SK-N-SH (cell line): ENCODE results near the gene ZNF827. TPM values are rescaled to one million over a fixed set of nuclear protein-coding genes. Genes with fewer than 3 reads are reported as not detected.

Experiments used
- CTCF ChIA-PET: fragments of 300-600, 350-600 bp; formaldehyde crosslinking; extraction: SDS; loops from one replicate; lab custom pipeline; 2021; lab: Yijun Ruan, JAX
- POLR2A ChIA-PET: fragments of 350-600 bp; sonication (Branson Sonifier 250); formaldehyde crosslinking; extraction: SDS; loops from one replicate; lab custom pipeline; 2020; ENCODE audit warnings: antibody characterized with exemption, inconsistent platforms; lab: Yijun Ruan, JAX
- DNase-seq: peaks from one replicate; pipeline ENCODE4 v3.0.0; 2012
- H2AFZ ChIP-seq: fragments of 200-600 bp; sonication (generic); 2 replicates; pipeline ENCODE4 v1.8.1; 2016; ENCODE audit warnings: antibody characterized with exemption, mild to moderate bottlenecking, low read depth
- H3F3A ChIP-seq: fragments of 200-600 bp; sonication (generic); replicated peaks from 2 replicates; pipeline ENCODE3; 2016; ENCODE audit warnings: antibody characterized with exemption, mild to moderate bottlenecking; ENCODE audit not compliant: insufficient read depth
- H3K27ac ChIP-seq, 2 experiments: fragments of 200-500 bp in 1 of 2; fragments of 200-600 bp in 1 of 2; sonication (Bioruptor generic) in 1 of 2; sonication (generic), shearing (Covaris generic) in 1 of 2; 2 replicates each; pipeline versions ENCODE4 v1.5.1 to v1.6.1; 2014 to 2016; ENCODE audit warnings: low read depth in 2 of 2, inconsistent platforms in 1 of 2, low read length in 1 of 2, mild to moderate bottlenecking in 1 of 2, mixed read lengths in 1 of 2
- H3K27me3 ChIP-seq: fragments of 200-600 bp; sonication (generic), shearing (Covaris generic); 2 replicates; pipeline ENCODE4 v1.6.1; 2016; ENCODE audit warnings: mixed run types; ENCODE audit not compliant: insufficient read depth
- H3K36me3 ChIP-seq, 2 experiments: fragments of 200-500 bp in 1 of 2; fragments of 200-600 bp in 1 of 2; sonication (Bioruptor generic) in 1 of 2; sonication (generic) in 1 of 2; replicated peaks in 1 of 2; 2 replicates each; pipeline versions ENCODE3 to v1.5.1; 2014 to 2016; ENCODE audit warnings: low read length in 1 of 2, mild to moderate bottlenecking in 1 of 2; ENCODE audit not compliant: insufficient read depth in 2 of 2, control insufficient read depth in 1 of 2
- H3K4me1 ChIP-seq, 2 experiments: fragments of 200-500 bp in 1 of 2; fragments of 200-600 bp in 1 of 2; sonication (Bioruptor generic) in 1 of 2; sonication (generic), shearing (Covaris generic) in 1 of 2; 2 replicates each; pipeline versions ENCODE4 v1.5.1 to v1.6.1; 2014 to 2016; ENCODE audit warnings: low read depth in 1 of 2, low read length in 1 of 2, mixed run types in 1 of 2; ENCODE audit not compliant: insufficient read depth in 2 of 2, control insufficient read depth in 1 of 2
- H3K4me2 ChIP-seq: fragments of 200-600 bp; sonication (generic), shearing (Covaris generic); 2 replicates; pipeline ENCODE4 v1.6.1; 2017; ENCODE audit warnings: mixed run types
- H3K4me3 ChIP-seq, 2 experiments: fragments of 200-500 bp in 1 of 2; fragments of 200-600 bp in 1 of 2; sonication (Bioruptor generic) in 1 of 2; sonication (generic), shearing (Covaris generic) in 1 of 2; 2 replicates each; pipeline versions ENCODE4 v1.5.1 to v1.8.1; 2014 to 2016; ENCODE audit warnings: low read depth in 2 of 2, inconsistent platforms in 1 of 2, low read length in 1 of 2, mild to moderate bottlenecking in 1 of 2, mixed read lengths in 1 of 2, moderate library complexity in 1 of 2
- H3K79me2 ChIP-seq: fragments of 200-600 bp; sonication (generic); 2 replicates; pipeline ENCODE4 v1.8.1; 2017; ENCODE audit warnings: mild to moderate bottlenecking; ENCODE audit not compliant: insufficient read depth
- H3K9ac ChIP-seq: fragments of 200-600 bp; sonication (generic); 2 replicates; pipeline ENCODE4 v1.6.1; 2017; ENCODE audit warnings: mixed run types
- H3K9me2 ChIP-seq: fragments of 200-600 bp; sonication (generic); 2 replicates; pipeline ENCODE4 v1.6.1; 2017; ENCODE audit warnings: mixed run types
- H3K9me3 ChIP-seq: fragments of 200-600 bp; sonication (generic); 2 replicates; pipeline ENCODE4 v1.6.1; 2017; ENCODE audit warnings: mixed run types, mild to moderate bottlenecking, moderate library complexity
- H4K20me1 ChIP-seq: fragments of 200-600 bp; sonication (generic); 2 replicates; pipeline ENCODE4 v1.6.1; 2017; ENCODE audit warnings: mild to moderate bottlenecking, mixed run types; ENCODE audit not compliant: insufficient read depth
- CHD2 ChIP-seq: fragments of 150-350 bp; IDR thresholded peaks from 2 replicates; pipeline ENCODE4 v1.6.1; 2018; ENCODE audit warnings: low read length; ENCODE audit not compliant: partially characterized antibody
- FOSL2 ChIP-seq: IDR thresholded peaks from 2 replicates; pipeline ENCODE4 v1.4.0; 2012; ENCODE audit warnings: low read depth, mild to moderate bottlenecking, moderate library complexity, borderline replicate concordance
- FOXJ3 ChIP-seq: sonication (generic); formaldehyde crosslinking; IDR thresholded peaks from 2 replicates; pipeline ENCODE4 v1.5.1; 2020; ENCODE audit warnings: mild to moderate bottlenecking, missing genetic modification reagents
- GABPA ChIP-seq: IDR thresholded peaks from 2 replicates; pipeline ENCODE4 v1.4.0; 2012; ENCODE audit warnings: low read depth, mild to moderate bottlenecking
- GATA2 ChIP-seq: sonication (generic); formaldehyde crosslinking; IDR thresholded peaks from 2 replicates; pipeline ENCODE4 v1.5.0; 2020; ENCODE audit warnings: mild to moderate bottlenecking, missing genetic modification reagents
- JUND ChIP-seq: IDR thresholded peaks from 2 replicates; pipeline ENCODE4 v1.4.0; 2012
- MAX ChIP-seq: IDR thresholded peaks from 2 replicates; pipeline ENCODE4 v1.4.0; 2012; ENCODE audit warnings: low read depth
- MEF2A ChIP-seq: IDR thresholded peaks from 2 replicates; pipeline ENCODE4 v1.4.0; 2012; ENCODE audit warnings: low read depth, borderline replicate concordance
- PBX3 ChIP-seq: IDR thresholded peaks from 2 replicates; pipeline ENCODE4; 2012
- RCOR1 ChIP-seq: fragments of 150-350 bp; IDR thresholded peaks from 2 replicates; pipeline ENCODE4 v1.6.1; 2017; ENCODE audit warnings: antibody characterized with exemption, low read length
- REST ChIP-seq: IDR thresholded peaks from 2 replicates; pipeline ENCODE4 v1.6.1; 2012; ENCODE audit warnings: mild to moderate bottlenecking, low read depth, low read length, moderate library complexity
- SIN3A ChIP-seq: IDR thresholded peaks from 2 replicates; pipeline ENCODE4 v1.6.1; 2012; ENCODE audit warnings: low read depth, mild to moderate bottlenecking, low read length, moderate library complexity, borderline replicate concordance
- SMC3 ChIP-seq: IDR thresholded peaks from 2 replicates; pipeline ENCODE4 v1.6.1; 2012; ENCODE audit warnings: low read depth, low read length, improper control_type of control experiment
- TAF1 ChIP-seq: IDR thresholded peaks from 2 replicates; pipeline ENCODE4 v1.6.1; 2012; ENCODE audit warnings: low read depth, mild to moderate bottlenecking, low read length, moderate library complexity, borderline replicate concordance
- TCF12 ChIP-seq: IDR thresholded peaks from 2 replicates; pipeline ENCODE4 v1.4.0; 2012
- TEAD4 ChIP-seq: IDR thresholded peaks from 2 replicates; pipeline ENCODE4 v1.4.0; 2012; ENCODE audit warnings: mild to moderate bottlenecking, borderline replicate concordance; ENCODE audit not compliant: insufficient read depth
- USF1 ChIP-seq: IDR thresholded peaks from 2 replicates; pipeline ENCODE4 v1.4.0; 2012; ENCODE audit warnings: low read depth, borderline replicate concordance
- ZBTB33 ChIP-seq: IDR thresholded peaks from 2 replicates; pipeline ENCODE4 v1.4.0; 2012; ENCODE audit warnings: low read depth, borderline replicate concordance
- WGBS: methylation state at CpG from one replicate; pipeline ENCODE4 v1.1.6; 2017; ENCODE audit warnings: low lambda C conversion rate; 5-methylcytosine and 5-hydroxymethylcytosine counted together
- polyA plus RNA-seq, 3 experiments: library from polyadenylated mRNA; depleted of rRNA; stranded (reverse); fragments of >200 nt; gene quantifications; 2 replicates each; pipeline ENCODE4 v1.2.3, GENCODE V29; 2012

ZNF827 gene
- polyA plus RNA-seq, 1 of the 3 experiments (the other 2 are of a cell fraction) = 23.2 TPM

GRCh38 chr4:145884775-145885174 is 53.8 kb downstream of the ZNF827 start:
- Histone ChIP-seq H3K4me2 (no peak overlapping the region), H3K27me3 (no peaks in the 10 kb centered on the region), H3K27ac (no peak overlapping the region), H3K79me2 (peaks cover 53% of the 10 kb centered on the region; the same call in 1 of the 2 replicates), H3K9me2 (no peaks in the 10 kb centered on the region), H3K9me3 (no peaks in the 10 kb centered on the region), H4K20me1 (no peaks in the 10 kb centered on the region), H3K9ac (no peak overlapping the region), H3F3A (no peaks in the 10 kb centered on the region), H3K4me3 (no peak overlapping the region), H3K36me3 (peaks cover 35 to 38% of the 10 kb centered on the region in 2 experiments), H3K4me1 (peaks cover 5 to 8% of the 10 kb centered on the region in 2 experiments; a peak in 2 of 4 replicates), H2AFZ (no peak overlapping the region)
- POLR2A ChIA-PET = no interaction called here
- DNase-seq = no peak
- 93% methylated on average over 1 of the region's 1 CpG for WGBS
- no peak for TF ChIP-seq TCF12
- TF ChIP-seq FOXJ3 (CRISPR knock-in tag) = no peak
- TF ChIP-seq SMC3 = no peak
- no peak for TF ChIP-seq JUND
- TF ChIP-seq PBX3 = no peak
- TF ChIP-seq SIN3A = no peak
- no peak for TF ChIP-seq GABPA
- no peak for TF ChIP-seq REST
- TF ChIP-seq MEF2A = no peak
- TF ChIP-seq FOSL2 = no peak
- CTCF ChIA-PET = no interaction called here

GRCh38 chr4:145883101-145883694 is 55.4 kb downstream of the ZNF827 start:
- no peaks in the 10 kb centered on the region for H3K9me3 ChIP-seq
- 91% methylated on average over 4 of the region's 4 CpGs for WGBS
- DNase-seq = no peak
- no peak overlapping the region for H2AFZ ChIP-seq
- no peaks in the 10 kb centered on the region for H4K20me1 ChIP-seq
- H3K4me2 ChIP-seq = no peak overlapping the region
- H3K27me3 ChIP-seq = no peaks in the 10 kb centered on the region
- H3K27ac ChIP-seq = no peak overlapping the region
- no peaks in the 10 kb centered on the region for H3F3A ChIP-seq
- peaks cover 10 to 11% of the 10 kb centered on the region in 2 experiments; a peak in 3 of 4 replicates for H3K4me1 ChIP-seq
- peaks cover 42% of the 10 kb centered on the region; the same call in 1 of the 2 replicates for H3K79me2 ChIP-seq
- peaks cover 33 to 36% of the 10 kb centered on the region in 2 experiments for H3K36me3 ChIP-seq
- H3K9ac ChIP-seq = no peak overlapping the region
- ChIA-PET CTCF (interaction anchor here (0.6 to 2.2 kb wide), 2 partner anchors 12 to 14 kb away, joined by 3 to 7 read pairs; no protein-coding TSS in a partner anchor), POLR2A (no interaction called here)
- H3K9me2 ChIP-seq = no peaks in the 10 kb centered on the region
- no peak overlapping the region for H3K4me3 ChIP-seq
- no peak for TF ChIP-seq RCOR1
- TF ChIP-seq JUND = no peak
- no peak for TF ChIP-seq CHD2
- no peak for TF ChIP-seq PBX3
- no peak for TF ChIP-seq GATA2 (CRISPR knock-in tag)
- TF ChIP-seq FOXJ3 (CRISPR knock-in tag) = no peak
- TF ChIP-seq MEF2A = no peak
- TF ChIP-seq FOSL2 = no peak
- TF ChIP-seq TAF1 = no peak
- TF ChIP-seq ZBTB33 = no peak
- no peak for TF ChIP-seq TEAD4
- no peak for TF ChIP-seq USF1
- TF ChIP-seq MAX = no peak
